Mucosa of descending colon (tissue), 3 donors: Measurements from ENCODE around the gene HBS1L. TPM values are rescaled to one million over a fixed set of nuclear protein-coding genes. Genes with fewer than 3 reads are reported as not detected.

Source experiments
- ATAC-seq: fragments of 200-7000 bp; cut with Tn5 transposase; one replicate; pipeline ENCODE4 v1.9.1; 2020; ENCODE audit warnings: mild to moderate bottlenecking, moderate library complexity
- DNase-seq, 3 donors: peaks; one replicate each; pipeline ENCODE4 v3.0.0-alpha.2; 2020
- H3K36me3 ChIP-seq: fragments of 200-600 bp; one replicate; pipeline ENCODE4 v1.8.0; 2021; ENCODE audit warnings: low read depth, mild to moderate bottlenecking
- H3K4me1 ChIP-seq: fragments of 200-600 bp; one replicate; pipeline ENCODE4 v1.8.0; 2021; ENCODE audit warnings: low read depth, mild to moderate bottlenecking
- H3K4me3 ChIP-seq: fragments of 200-600 bp; one replicate; pipeline ENCODE4 v1.8.0; 2021; ENCODE audit warnings: mild to moderate bottlenecking
- H3K9me3 ChIP-seq: fragments of 200-600 bp; one replicate; pipeline ENCODE4 v1.8.0; 2021; ENCODE audit warnings: mild to moderate bottlenecking
- intact Hi-C, 2 donors: fragments of 100-400 bp; cut with DNase I in 1 of 2; cut with micrococcal nuclease in 1 of 2; formaldehyde crosslinking; loops; one replicate each; pipeline versions ENCODE4 v1.11.0 to v1.11.1; 2022; cut with DNase I, micrococcal nuclease
- total RNA-seq, 3 donors: library from RNA; stranded (reverse); fragmentation: NEBNext Ultra II Directional in 2 of 3; extraction: Animal tissue kit (Norgen Biotek cat#: 25700) in 2 of 3; gene quantifications; one replicate each; pipeline versions ENCODE4 v1.2.1 to v1.2.4, GENCODE V29; 2021 to 2023
- TF ChIP-seq, protein P1 (sequence below): fragments of 200-600 bp; IDR thresholded peaks from one replicate; pipeline ENCODE4 v1.8.0; 2022; ENCODE audit warnings: antibody characterized with exemption, mild to moderate bottlenecking
- donor health status: DM: no; HTN: no; CAD: no; lungs with moderate emphysema.
- donor health status: DM: no; HTN: no; CAD: no.
- donor health status: DM: no; HTN: yes; CAD: no.

HBS1L gene
- total RNA-seq, 3 donors from 2014 or later = 43.0 to 68.6 (median 51.3) TPM

DNA sequence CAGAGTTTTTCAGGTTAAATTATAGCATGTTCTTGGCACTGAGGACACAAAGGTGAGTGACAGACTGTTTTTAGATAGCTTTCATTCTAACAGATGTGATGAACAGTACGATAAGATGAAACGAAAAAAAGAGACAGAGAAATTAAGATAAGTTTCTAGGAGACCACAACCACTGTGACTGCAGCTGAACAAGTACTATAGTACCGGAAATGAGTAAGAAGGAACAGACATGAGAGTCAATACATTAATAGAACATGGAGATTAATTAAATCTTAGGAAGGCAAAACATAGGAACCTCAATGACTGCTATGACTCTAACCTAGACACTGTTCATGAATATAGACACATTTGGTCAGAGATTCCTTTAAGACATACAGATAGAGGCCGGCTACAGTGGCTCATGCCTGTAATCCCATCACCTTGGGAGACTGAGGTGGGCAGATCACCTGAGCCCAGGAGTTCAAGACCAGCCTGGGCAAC lies 40.2 kb downstream of the HBS1L start:
- Histone ChIP-seq H3K4me1 (no peaks in the 10 kb centered on the region), H3K4me3 (no peak overlapping the region), H3K9me3 (no peaks in the 10 kb centered on the region), H3K36me3 (no peaks in the 10 kb centered on the region)
- TF ChIP-seq, protein P1, sequence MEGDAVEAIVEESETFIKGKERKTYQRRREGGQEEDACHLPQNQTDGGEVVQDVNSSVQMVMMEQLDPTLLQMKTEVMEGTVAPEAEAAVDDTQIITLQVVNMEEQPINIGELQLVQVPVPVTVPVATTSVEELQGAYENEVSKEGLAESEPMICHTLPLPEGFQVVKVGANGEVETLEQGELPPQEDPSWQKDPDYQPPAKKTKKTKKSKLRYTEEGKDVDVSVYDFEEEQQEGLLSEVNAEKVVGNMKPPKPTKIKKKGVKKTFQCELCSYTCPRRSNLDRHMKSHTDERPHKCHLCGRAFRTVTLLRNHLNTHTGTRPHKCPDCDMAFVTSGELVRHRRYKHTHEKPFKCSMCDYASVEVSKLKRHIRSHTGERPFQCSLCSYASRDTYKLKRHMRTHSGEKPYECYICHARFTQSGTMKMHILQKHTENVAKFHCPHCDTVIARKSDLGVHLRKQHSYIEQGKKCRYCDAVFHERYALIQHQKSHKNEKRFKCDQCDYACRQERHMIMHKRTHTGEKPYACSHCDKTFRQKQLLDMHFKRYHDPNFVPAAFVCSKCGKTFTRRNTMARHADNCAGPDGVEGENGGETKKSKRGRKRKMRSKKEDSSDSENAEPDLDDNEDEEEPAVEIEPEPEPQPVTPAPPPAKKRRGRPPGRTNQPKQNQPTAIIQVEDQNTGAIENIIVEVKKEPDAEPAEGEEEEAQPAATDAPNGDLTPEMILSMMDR = no peak
- DNase-seq (no peak), ATAC-seq (peak; percentile 53)
- intact Hi-C loops = no loop called here

DNA sequence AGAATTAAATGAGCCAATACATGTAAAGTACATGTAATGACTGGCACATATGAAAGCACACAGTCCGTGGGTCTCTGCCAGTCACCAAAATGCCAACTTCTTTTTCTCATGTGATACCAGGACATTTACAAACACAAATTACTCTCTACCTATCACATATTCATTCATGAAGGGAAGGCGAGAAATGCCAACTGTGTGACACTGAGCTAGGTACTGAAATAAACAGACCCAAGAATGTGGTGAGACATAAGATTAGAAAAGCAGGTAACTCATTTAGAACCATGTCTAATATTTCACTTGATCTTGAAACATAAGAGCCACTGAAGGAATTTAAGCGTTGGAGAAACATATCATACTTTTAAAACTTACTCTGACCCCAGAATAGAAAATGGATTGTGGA lies 41.4 kb downstream of the HBS1L start:
- Histone ChIP-seq H3K9me3 (no peaks in the 10 kb centered on the region), H3K4me3 (no peak overlapping the region), H3K4me1 (peaks cover 6% of the 10 kb centered on the region), H3K36me3 (no peaks in the 10 kb centered on the region)
- ATAC-seq (no peak), DNase-seq (no peak)
- TF ChIP-seq, protein P1 = no peak
- intact Hi-C loops = no loop called here

DNA sequence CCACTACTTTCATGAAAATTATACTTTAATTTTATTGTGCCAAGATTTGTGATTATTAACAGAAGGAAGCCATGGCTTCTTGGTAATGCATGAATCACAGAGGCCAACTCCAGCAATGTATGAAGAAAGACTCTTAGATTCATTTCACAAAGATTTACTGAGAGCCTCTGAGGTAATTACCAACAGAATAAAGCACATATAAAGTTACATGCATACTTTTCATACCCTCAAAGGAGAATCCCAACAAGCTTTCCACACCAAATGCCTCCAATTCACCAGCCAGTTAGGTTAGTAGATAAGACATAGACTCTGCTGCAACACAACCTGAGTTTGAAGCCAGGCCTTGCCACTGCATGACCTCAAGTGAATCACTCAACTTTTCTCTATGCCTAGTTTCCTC lies 41.9 kb downstream of the HBS1L start:
- Histone ChIP-seq H3K4me3 (no peak overlapping the region), H3K4me1 (peaks cover 9% of the 10 kb centered on the region), H3K36me3 (no peaks in the 10 kb centered on the region), H3K9me3 (no peaks in the 10 kb centered on the region)
- intact Hi-C loops = no loop called here
- TF ChIP-seq, protein P1 = no peak
- DNase-seq (no peak), ATAC-seq (no peak)

DNA sequence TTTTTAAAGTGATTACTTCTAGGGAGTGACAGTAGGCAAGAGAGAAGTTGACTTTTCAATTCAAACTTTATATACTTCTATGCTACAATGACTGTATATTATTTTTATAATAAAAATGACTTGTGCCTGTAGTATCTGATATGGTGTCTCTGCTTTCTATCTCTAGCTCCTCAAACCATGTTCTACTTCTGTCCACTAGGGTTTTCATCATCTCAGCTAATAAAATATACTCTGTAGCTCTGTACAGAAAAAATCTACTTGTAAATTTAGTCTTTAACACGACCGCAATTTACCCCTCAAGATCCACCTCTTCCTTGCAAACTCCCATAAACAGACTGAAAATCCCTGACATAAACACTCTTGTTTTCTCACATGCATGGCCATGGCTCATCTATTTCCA lies 42.3 kb downstream of the HBS1L start:
- ATAC-seq = no peak
- H3K4me1 ChIP-seq = peaks cover 9% of the 10 kb centered on the region
- no peaks in the 10 kb centered on the region for H3K36me3 ChIP-seq

DNA sequence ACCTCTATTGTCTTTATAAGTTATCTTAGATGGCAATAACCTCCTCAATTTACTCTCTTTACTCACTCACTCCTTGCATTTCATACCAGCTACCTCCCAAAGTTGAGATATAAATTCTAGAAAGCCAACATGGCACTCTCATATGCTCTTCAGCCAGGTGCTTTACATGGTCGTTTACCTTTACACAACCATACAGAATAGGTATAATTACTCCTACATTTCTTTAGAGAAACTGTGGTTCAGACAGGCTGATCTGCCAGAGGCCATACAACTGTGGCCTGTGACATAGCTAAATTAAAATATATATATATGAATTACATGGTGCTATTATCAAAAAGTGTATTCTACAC lies 45.7 kb downstream of the HBS1L start:
- no peak for ATAC-seq
- intact Hi-C loops = no loop called here
- Histone ChIP-seq H3K4me3 (no peak overlapping the region), H3K4me1 (peaks cover 9% of the 10 kb centered on the region), H3K9me3 (no peaks in the 10 kb centered on the region), H3K36me3 (no peaks in the 10 kb centered on the region)
- no peak for DNase-seq
- TF ChIP-seq, protein P1 = no peak

More for the DNA sequence above, 42.3 kb downstream of the HBS1L start:
- TF ChIP-seq, protein P1 = no peak
- no peak overlapping the region for H3K4me3 ChIP-seq
- H3K9me3 ChIP-seq = no peaks in the 10 kb centered on the region
- intact Hi-C loops = no loop called here
- DNase-seq = no peak
